ENCODE results near the gene SUPT6H. TPM values are rescaled to one million over a fixed set of nuclear protein-coding genes. Genes with fewer than 3 reads are reported as not detected.
A peak's percentile ranks its signal among the peaks of the same experiment; 100 is the strongest.

The SUPT6H gene
- total and polyA plus RNA-seq, 9 of the 15 experiments (the other 6 are each of a cell fraction or from before 2014, with no cell fraction given) = 1.7 to 77.7 (median 49.2) TPM

DNA sequence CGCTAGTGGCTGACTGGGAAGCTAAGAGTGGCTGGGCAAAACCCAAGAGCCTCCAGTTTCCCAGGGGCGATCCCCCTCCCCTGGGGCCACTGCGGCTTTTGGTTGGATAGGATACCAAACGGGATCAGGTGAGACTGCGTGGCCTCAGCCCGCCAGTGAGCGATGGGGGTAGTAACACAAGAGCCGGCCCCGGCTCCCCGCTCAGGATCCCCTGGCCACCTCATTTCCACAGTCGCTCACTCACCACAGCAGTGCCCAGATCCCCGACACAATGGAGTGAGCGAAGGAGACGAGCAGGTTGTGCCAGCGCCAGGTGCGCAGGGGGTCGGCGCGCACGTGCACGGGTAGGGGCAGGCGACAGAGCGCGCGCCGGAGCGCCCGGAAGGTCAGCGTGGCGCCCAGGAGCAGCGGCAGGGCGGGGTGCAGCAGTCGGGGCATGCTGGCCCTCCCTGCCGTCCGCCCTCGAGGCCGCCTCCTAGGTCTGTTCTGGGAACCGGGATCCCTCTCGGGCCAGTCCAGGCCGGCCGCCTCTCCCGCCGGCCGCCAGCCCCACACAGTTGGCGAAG, 63.7 kb downstream of the SUPT6H start (continued):
- TF ChIP-seq THRB (CRISPR knock-in tag; conservative IDR thresholded peaks at IDR 0.05) = no peak
- no peak; the same call in 1 of the 2 replicates for TF ChIP-seq NR4A1 (CRISPR knock-in tag; IDR thresholded peaks at IDR 0.05)
- TF ChIP-seq NR4A1 (tag; IDR thresholded peaks at IDR 0.05) = peak; percentile 80
- no peak for TF ChIP-seq ZC3H11A (IDR thresholded peaks at IDR 0.05; ENCODE audit: low read depth, low read length)
- TF ChIP-seq HMG20A (CRISPR knock-in tag; conservative IDR thresholded peaks at IDR 0.05) = no peak
- TF ChIP-seq RERE (CRISPR knock-in tag; IDR thresholded peaks at IDR 0.05; ENCODE audit: borderline replicate concordance) = no peak
- no peak for TF ChIP-seq CBFA2T2 (conservative IDR thresholded peaks at IDR 0.05)
- no peak for TF ChIP-seq BCLAF1 (IDR thresholded peaks at IDR 0.05; ENCODE audit: borderline replicate concordance in 1 of 2, control insufficient read depth in 1 of 2, low read depth in 2 of 2, low read length in 1 of 2)
- TF ChIP-seq, protein P1, sequence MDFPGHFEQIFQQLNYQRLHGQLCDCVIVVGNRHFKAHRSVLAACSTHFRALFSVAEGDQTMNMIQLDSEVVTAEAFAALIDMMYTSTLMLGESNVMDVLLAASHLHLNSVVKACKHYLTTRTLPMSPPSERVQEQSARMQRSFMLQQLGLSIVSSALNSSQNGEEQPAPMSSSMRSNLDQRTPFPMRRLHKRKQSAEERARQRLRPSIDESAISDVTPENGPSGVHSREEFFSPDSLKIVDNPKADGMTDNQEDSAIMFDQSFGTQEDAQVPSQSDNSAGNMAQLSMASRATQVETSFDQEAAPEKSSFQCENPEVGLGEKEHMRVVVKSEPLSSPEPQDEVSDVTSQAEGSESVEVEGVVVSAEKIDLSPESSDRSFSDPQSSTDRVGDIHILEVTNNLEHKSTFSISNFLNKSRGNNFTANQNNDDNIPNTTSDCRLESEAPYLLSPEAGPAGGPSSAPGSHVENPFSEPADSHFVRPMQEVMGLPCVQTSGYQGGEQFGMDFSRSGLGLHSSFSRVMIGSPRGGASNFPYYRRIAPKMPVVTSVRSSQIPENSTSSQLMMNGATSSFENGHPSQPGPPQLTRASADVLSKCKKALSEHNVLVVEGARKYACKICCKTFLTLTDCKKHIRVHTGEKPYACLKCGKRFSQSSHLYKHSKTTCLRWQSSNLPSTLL (IDR thresholded peaks at IDR 0.05) = peak; percentile 79
- TF ChIP-seq THRAP3 (IDR thresholded peaks at IDR 0.05; ENCODE audit: borderline replicate concordance) = no peak
- TF ChIP-seq, protein P2, sequence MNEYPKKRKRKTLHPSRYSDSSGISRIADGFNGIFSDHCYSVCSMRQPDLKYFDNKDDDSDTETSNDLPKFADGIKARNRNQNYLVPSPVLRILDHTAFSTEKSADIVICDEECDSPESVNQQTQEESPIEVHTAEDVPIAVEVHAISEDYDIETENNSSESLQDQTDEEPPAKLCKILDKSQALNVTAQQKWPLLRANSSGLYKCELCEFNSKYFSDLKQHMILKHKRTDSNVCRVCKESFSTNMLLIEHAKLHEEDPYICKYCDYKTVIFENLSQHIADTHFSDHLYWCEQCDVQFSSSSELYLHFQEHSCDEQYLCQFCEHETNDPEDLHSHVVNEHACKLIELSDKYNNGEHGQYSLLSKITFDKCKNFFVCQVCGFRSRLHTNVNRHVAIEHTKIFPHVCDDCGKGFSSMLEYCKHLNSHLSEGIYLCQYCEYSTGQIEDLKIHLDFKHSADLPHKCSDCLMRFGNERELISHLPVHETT (CRISPR knock-in tag; conservative IDR thresholded peaks at IDR 0.05 in 1 of 2, IDR thresholded peaks at IDR 0.05 in 1 of 2) = peak in 1 of 2 experiments; percentile 60; a peak in 1 of 4 replicates
- no peak for TF ChIP-seq KLF6 (CRISPR knock-in tag; IDR thresholded peaks at IDR 0.05; ENCODE audit: borderline replicate concordance)
- TF ChIP-seq CTBP1 (IDR thresholded peaks at IDR 0.05; ENCODE audit: borderline replicate concordance) = peak; percentile 77

Measured in K562 (cell line).